MM.1S (cell line): ENCODE results near the gene CYS1.
"Not testable (repeated sequence)": the region's sequence is repeated elsewhere in the genome, so short reads cannot be mapped to it uniquely, and the experiment has no call there.

Source experiments
- DNase-seq: peaks from one replicate; pipeline ENCODE4 v3.0.0-alpha.2; 2015
- H2AFZ ChIP-seq: fragments of 300-600 bp; sonication (generic); 2 replicates; pipeline ENCODE4 v1.6.0; 2016; ENCODE audit warnings: antibody characterized with exemption, low read length
- H3F3A ChIP-seq: fragments of 300-600 bp; sonication (generic); 2 replicates; pipeline ENCODE4 v1.6.1; 2016; ENCODE audit warnings: mild to moderate bottlenecking, antibody characterized with exemption, low read length, moderate library complexity, mixed read lengths; ENCODE audit not compliant: insufficient read depth
- H3K27ac ChIP-seq: fragments of 300-600 bp; sonication (generic); 2 replicates; pipeline ENCODE4 v1.5.1; 2016; ENCODE audit warnings: mild to moderate bottlenecking, low read length
- H3K27me3 ChIP-seq: fragments of 300-600 bp; sonication (generic); replicated peaks from 2 replicates; pipeline ENCODE4 v1.6.0; 2016; ENCODE audit warnings: low read length; ENCODE audit not compliant: insufficient read depth
- H3K36me3 ChIP-seq: fragments of 300-600 bp; sonication (generic); replicated peaks from 2 replicates; pipeline ENCODE4 v1.6.1; 2016; ENCODE audit warnings: mild to moderate bottlenecking, low read length, mixed read lengths; ENCODE audit not compliant: insufficient read depth
- H3K4me1 ChIP-seq: fragments of 300-600 bp; sonication (generic); 2 replicates; pipeline ENCODE4 v1.6.1; 2016; ENCODE audit warnings: low read length, mixed read lengths
- H3K4me2 ChIP-seq: fragments of 300-600 bp; sonication (generic); 2 replicates; pipeline ENCODE4 v1.6.0; 2016; ENCODE audit warnings: low read depth, low read length
- H3K4me3 ChIP-seq: fragments of 300-600 bp; sonication (generic); 2 replicates; pipeline ENCODE4 v1.5.1; 2016; ENCODE audit warnings: low read length, mixed read lengths
- H3K79me2 ChIP-seq: fragments of 300-600 bp; sonication (generic); 2 replicates; pipeline ENCODE4 v1.6.1; 2016; ENCODE audit warnings: mixed run types, low read length, mixed read lengths
- H3K9ac ChIP-seq: fragments of 300-600 bp; sonication (generic); 2 replicates; pipeline ENCODE4 v1.6.1; 2016; ENCODE audit warnings: low read length, mixed read lengths
- H3K9me2 ChIP-seq: fragments of 300-600 bp; sonication (generic); replicated peaks from 2 replicates; pipeline ENCODE4 v1.6.1; 2016; ENCODE audit warnings: mild to moderate bottlenecking, low read length, mixed read lengths; ENCODE audit not compliant: insufficient read depth
- H3K9me3 ChIP-seq: fragments of 300-600 bp; sonication (generic); replicated peaks from 2 replicates; pipeline ENCODE4 v1.6.1; 2016; ENCODE audit warnings: mild to moderate bottlenecking, low read length, mixed read lengths; ENCODE audit not compliant: insufficient read depth
- H4K20me1 ChIP-seq: fragments of 300-600 bp; sonication (generic); 2 replicates; pipeline ENCODE4 v1.6.1; 2016; ENCODE audit warnings: mild to moderate bottlenecking, low read length, moderate library complexity, mixed read lengths; ENCODE audit not compliant: insufficient read depth
- CTCF ChIP-seq: fragments of 300-600 bp; sonication (generic); IDR thresholded peaks from 2 replicates; pipeline ENCODE4 v1.5.1; 2016; ENCODE audit warnings: antibody characterized with exemption, low read length, mixed read lengths
- EZH2 ChIP-seq: fragments of 300-600 bp; sonication (generic); optimal IDR thresholded peaks from 2 replicates; pipeline ENCODE3; 2017; ENCODE audit warnings: low read depth, mild to moderate bottlenecking, antibody characterized with exemption, low read length, mixed read lengths
- EZH2phosphoT487 ChIP-seq: fragments of 300-600 bp; sonication (generic); IDR thresholded peaks from 2 replicates; pipeline ENCODE4 v1.6.1; 2018; ENCODE audit warnings: antibody characterized with exemption, low read length

Gene CYS1

GRCh38 chr2:10014418-10015190, 65.6 kb downstream of the CYS1 start:
- H3K9ac ChIP-seq = no peak overlapping the region
- H4K20me1 ChIP-seq = no peaks in the 10 kb centered on the region
- H3K27ac ChIP-seq = no peak overlapping the region
- H3K4me3 ChIP-seq = no peak overlapping the region
- no peaks in the 10 kb centered on the region for H3F3A ChIP-seq
- H3K4me1 ChIP-seq = no peaks in the 10 kb centered on the region
- no peak overlapping the region for H3K4me2 ChIP-seq
- no peaks in the 10 kb centered on the region for H3K27me3 ChIP-seq
- H3K9me2 ChIP-seq = no peaks in the 10 kb centered on the region
- TF ChIP-seq EZH2phosphoT487 = no peak
- TF ChIP-seq CTCF = no peak
- no peak for TF ChIP-seq EZH2
- no peaks in the 10 kb centered on the region for H3K9me3 ChIP-seq
- no peak overlapping the region for H2AFZ ChIP-seq
- DNase-seq = no peak
- no peaks in the 10 kb centered on the region for H3K79me2 ChIP-seq
- H3K36me3 ChIP-seq = no peaks in the 10 kb centered on the region

- H3K36me3 ChIP-seq, H3K27ac ChIP-seq, H3K4me2 ChIP-seq, H3K27me3 ChIP-seq, H3K79me2 ChIP-seq, DNase-seq, H3K4me3 ChIP-seq, H3K4me1 ChIP-seq, H3K9me2 ChIP-seq, H3K9ac ChIP-seq, H3K9me3 ChIP-seq, H3F3A ChIP-seq, H4K20me1 ChIP-seq, H2AFZ ChIP-seq: not testable (repeated sequence)
These were observed 66.4 kb downstream of the CYS1 start for GRCh38 chr2:10013651-10014417.

- TF ChIP-seq EZH2 (no peak), CTCF (no peak), EZH2phosphoT487 (no peak)
- Histone ChIP-seq H3K79me2 (no peaks in the 10 kb centered on the region), H3K36me3 (no peaks in the 10 kb centered on the region), H3K9me3 (no peaks in the 10 kb centered on the region), H2AFZ (no peak overlapping the region), H3K27ac (no peak overlapping the region), H3K27me3 (no peaks in the 10 kb centered on the region), H3F3A (no peaks in the 10 kb centered on the region), H3K9ac (no peak overlapping the region), H3K4me3 (no peak overlapping the region), H4K20me1 (no peaks in the 10 kb centered on the region), H3K4me2 (no peak overlapping the region), H3K9me2 (no peaks in the 10 kb centered on the region), H3K4me1 (no peaks in the 10 kb centered on the region)
- no peak for DNase-seq
These were observed 67.2 kb downstream of the CYS1 start for GRCh38 chr2:10012963-10013461.

- H2AFZ ChIP-seq, H3K9ac ChIP-seq, H3K4me3 ChIP-seq, H3F3A ChIP-seq, H3K4me2 ChIP-seq, H3K79me2 ChIP-seq, H3K27me3 ChIP-seq, H3K36me3 ChIP-seq, H3K27ac ChIP-seq, H3K9me2 ChIP-seq, H4K20me1 ChIP-seq, H3K9me3 ChIP-seq, DNase-seq, H3K4me1 ChIP-seq: not testable (repeated sequence)
These were observed 67.7 kb downstream of the CYS1 start for GRCh38 chr2:10012366-10012962.

- not testable (repeated sequence) for H3K4me1 ChIP-seq, H4K20me1 ChIP-seq, H3K36me3 ChIP-seq, H2AFZ ChIP-seq, H3K9me2 ChIP-seq, H3K4me2 ChIP-seq, H3K9ac ChIP-seq, H3K79me2 ChIP-seq, H3K27ac ChIP-seq, H3K4me3 ChIP-seq, DNase-seq, H3K9me3 ChIP-seq, H3K27me3 ChIP-seq, H3F3A ChIP-seq
These were observed 68.4 kb downstream of the CYS1 start for GRCh38 chr2:10011606-10012325.
